Stimulated activated CD4-positive, alpha-beta T cell treated with anti-CD3 and anti-CD28 coated beads, Interleukin-15, amount 100 ng/mL, for 1 hour (primary cell): Measurements from ENCODE around the gene AIF1.

Experiments
- DNase-seq, 2 donors: peaks; one replicate each; pipeline ENCODE4 v3.0.0-alpha.2; 2020; ENCODE audit warnings: low read depth in 1 of 2, low spot score in 1 of 2

The AIF1 gene

GRCh38 chr6:31620586-31621319 is 5.7 kb downstream of the AIF1 start, which contains the start of gene PRRC2A:
PRRC2A (plus strand) TSS chr6:31620715; CDS start chr6:31622790, 2,075 bp downstream.
- peak in 1 of 2 donors; percentile 90 for DNase-seq

GRCh38 chr6:31621320-31621939 is 6.4 kb downstream of the AIF1 start:
- DNase-seq = no peak

GRCh38 chr6:31621991-31622390 is 7.0 kb downstream of the AIF1 start:
- no peak for DNase-seq

- DNase-seq = no peak
Measured at GRCh38 chr6:31622684-31623091, 7.7 kb downstream of the AIF1 start.

GRCh38 chr6:31624070-31624469 is 9.0 kb downstream of the AIF1 start:
- DNase-seq = no peak

- no peak for DNase-seq
Measured at GRCh38 chr6:31626952-31627351, 11.9 kb downstream of the AIF1 start.

GRCh38 chr6:31627690-31628287 is 12.8 kb downstream of the AIF1 start:
- no peak for DNase-seq

GRCh38 chr6:31629014-31629413 is 14.0 kb downstream of the AIF1 start:
- no peak for DNase-seq

- DNase-seq = no peak
Measured at GRCh38 chr6:31630177-31630934, 15.3 kb downstream of the AIF1 start.

- no peak for DNase-seq
Measured at GRCh38 chr6:31631209-31631608, 16.2 kb downstream of the AIF1 start.

- no peak for DNase-seq
Measured at GRCh38 chr6:31631681-31632278, 16.7 kb downstream of the AIF1 start.

GRCh38 chr6:31632279-31632946 is 17.4 kb downstream of the AIF1 start:
- DNase-seq = no peak

- DNase-seq = no peak
Measured at GRCh38 chr6:31633447-31633846, 18.4 kb downstream of the AIF1 start.

GRCh38 chr6:31634131-31634530 is 19.1 kb downstream of the AIF1 start:
- no peak for DNase-seq

- DNase-seq = no peak
Measured at GRCh38 chr6:31634969-31635575, 20.0 kb downstream of the AIF1 start.

- DNase-seq = no peak
Measured at GRCh38 chr6:31636698-31637596, 21.9 kb downstream of the AIF1 start.

GRCh38 chr6:31639043-31639442 is 24.0 kb downstream of the AIF1 start:
- no peak for DNase-seq

- no peak for DNase-seq
Measured at GRCh38 chr6:31639449-31639861, 24.4 kb downstream of the AIF1 start.

GRCh38 chr6:31640612-31641011 is 25.6 kb downstream of the AIF1 start:
- DNase-seq = no peak
